ENCODE results near the gene FZD2.
A peak's percentile ranks its signal among the peaks of the same experiment; 100 is the strongest.

Gene FZD2

DNA sequence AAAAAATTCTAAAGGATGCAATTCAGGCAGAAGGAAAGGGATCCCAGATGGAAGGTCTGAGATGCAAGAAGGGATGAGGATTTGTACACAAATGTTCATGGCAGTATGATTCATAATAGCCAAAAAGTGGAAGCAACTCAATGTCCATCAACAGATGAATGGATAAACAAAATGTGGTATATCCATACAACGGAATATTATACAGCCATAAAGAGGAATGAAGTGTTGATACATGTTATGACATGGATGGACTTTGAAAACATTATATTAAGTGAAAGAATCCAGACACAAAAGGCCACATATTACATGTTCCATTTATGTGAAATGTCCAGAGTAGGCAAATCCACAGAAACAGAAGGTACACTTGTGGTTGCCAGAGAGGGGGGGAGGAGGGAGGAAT, 30.2 kb upstream of the FZD2 start:
- Histone ChIP-seq H3K4me1 (no peaks in the 10 kb centered on the region), H3K36me3 (ENCODE audit: control insufficient read depth, insufficient read depth, low read length) (no peaks in the 10 kb centered on the region), H3K27ac (no peak overlapping the region), H3K9me3 (ENCODE audit: control insufficient read depth, low read length) (no peaks in the 10 kb centered on the region), H3K9ac (no peak overlapping the region), H3K4me3 (ENCODE audit: low read depth, low read length) (no peak overlapping the region), H3K4me2 (ENCODE audit: low read length) (no peak overlapping the region), H3K27me3 (ENCODE audit: control insufficient read depth, insufficient read depth, low read length) (no peaks in the 10 kb centered on the region), H2AFZ (no peak overlapping the region), H3K79me2 (no peaks in the 10 kb centered on the region)
- TF ChIP-seq, protein P1, sequence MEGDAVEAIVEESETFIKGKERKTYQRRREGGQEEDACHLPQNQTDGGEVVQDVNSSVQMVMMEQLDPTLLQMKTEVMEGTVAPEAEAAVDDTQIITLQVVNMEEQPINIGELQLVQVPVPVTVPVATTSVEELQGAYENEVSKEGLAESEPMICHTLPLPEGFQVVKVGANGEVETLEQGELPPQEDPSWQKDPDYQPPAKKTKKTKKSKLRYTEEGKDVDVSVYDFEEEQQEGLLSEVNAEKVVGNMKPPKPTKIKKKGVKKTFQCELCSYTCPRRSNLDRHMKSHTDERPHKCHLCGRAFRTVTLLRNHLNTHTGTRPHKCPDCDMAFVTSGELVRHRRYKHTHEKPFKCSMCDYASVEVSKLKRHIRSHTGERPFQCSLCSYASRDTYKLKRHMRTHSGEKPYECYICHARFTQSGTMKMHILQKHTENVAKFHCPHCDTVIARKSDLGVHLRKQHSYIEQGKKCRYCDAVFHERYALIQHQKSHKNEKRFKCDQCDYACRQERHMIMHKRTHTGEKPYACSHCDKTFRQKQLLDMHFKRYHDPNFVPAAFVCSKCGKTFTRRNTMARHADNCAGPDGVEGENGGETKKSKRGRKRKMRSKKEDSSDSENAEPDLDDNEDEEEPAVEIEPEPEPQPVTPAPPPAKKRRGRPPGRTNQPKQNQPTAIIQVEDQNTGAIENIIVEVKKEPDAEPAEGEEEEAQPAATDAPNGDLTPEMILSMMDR (IDR thresholded peaks at IDR 0.05): no peak

DNA sequence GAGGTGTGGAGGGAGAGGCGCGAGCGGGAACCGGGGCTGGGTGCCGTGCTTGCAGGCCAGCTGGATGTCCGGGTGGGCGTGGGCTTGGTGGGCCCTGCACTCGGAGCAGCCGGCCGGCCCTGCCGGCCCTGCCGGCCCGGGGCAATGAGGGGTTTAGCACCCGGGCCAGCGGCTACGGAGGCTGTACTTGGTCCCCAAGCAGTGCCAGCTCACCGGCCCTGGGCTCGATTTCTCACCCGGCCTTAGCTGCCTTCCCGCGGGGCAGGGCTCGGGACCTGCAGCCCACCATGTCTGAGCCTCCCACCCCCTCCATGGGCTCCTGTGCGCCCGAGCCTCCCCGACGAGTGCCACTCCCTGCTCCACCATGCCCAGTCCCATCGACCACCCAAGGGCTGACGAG, 29.3 kb upstream of the FZD2 start:
- Histone ChIP-seq H3K9me3 (ENCODE audit: control insufficient read depth, low read length) (no peaks in the 10 kb centered on the region), H3K4me3 (ENCODE audit: low read depth, low read length) (no peak overlapping the region), H3K79me2 (no peaks in the 10 kb centered on the region), H2AFZ (no peak overlapping the region), H3K27ac (no peak overlapping the region), H3K36me3 (ENCODE audit: control insufficient read depth, insufficient read depth, low read length) (no peaks in the 10 kb centered on the region), H3K4me1 (no peaks in the 10 kb centered on the region), H3K27me3 (ENCODE audit: control insufficient read depth, insufficient read depth, low read length) (no peaks in the 10 kb centered on the region), H3K4me2 (ENCODE audit: low read length) (no peak overlapping the region), H3K9ac (no peak overlapping the region)
- TF ChIP-seq, protein P1 (IDR thresholded peaks at IDR 0.05): no peak

DNA sequence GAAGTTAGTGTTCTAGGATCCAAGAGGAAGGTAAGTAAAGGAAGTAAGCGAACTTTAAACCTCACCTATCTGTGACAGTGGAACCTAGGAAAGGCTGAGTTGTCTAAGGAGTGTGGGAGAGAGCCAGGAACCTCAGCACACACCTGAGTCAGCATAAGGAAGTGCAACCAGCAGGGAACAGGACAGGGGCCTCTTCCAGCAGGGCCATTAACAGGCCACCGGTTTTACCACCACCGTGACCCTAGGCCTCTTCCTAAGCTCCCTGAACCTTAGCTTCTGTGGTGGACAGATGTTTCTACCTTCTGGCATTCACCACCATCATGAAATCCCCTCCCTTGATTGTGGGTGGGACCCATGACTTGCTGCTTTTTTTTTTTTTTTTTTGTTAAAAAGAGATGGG, 27.4 kb upstream of the FZD2 start:
- H3K27me3 ChIP-seq (ENCODE audit: control insufficient read depth, insufficient read depth, low read length): no peaks in the 10 kb centered on the region
- H3K4me1 ChIP-seq: no peaks in the 10 kb centered on the region

DNA sequence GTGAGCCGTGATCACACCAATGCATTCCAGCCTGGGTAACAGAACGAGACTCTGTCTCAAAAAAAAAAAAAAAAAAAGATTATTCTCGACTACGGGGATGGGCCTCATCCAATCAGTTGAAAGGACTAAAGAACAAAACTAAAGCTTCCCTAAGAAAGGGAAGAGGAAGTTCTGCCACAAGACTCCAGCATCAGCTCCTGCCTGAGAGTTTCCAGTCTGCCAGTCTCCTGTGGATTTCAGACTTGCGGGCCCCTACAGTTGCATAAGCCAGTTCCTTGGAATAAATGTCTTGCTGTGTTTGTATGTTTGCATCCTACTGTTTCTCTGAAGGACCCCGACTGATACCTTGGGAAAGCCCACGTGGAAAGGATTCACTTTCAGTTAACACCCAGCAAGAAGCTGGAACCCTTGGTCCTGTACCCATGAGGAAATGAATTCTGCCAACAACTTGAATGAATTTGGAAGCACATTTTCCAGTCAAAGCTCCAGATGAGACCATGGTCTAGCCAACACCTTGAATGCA, 26.3 kb upstream of the FZD2 start:
- H3K4me1 ChIP-seq: no peaks in the 10 kb centered on the region
- H3K36me3 ChIP-seq (ENCODE audit: control insufficient read depth, insufficient read depth, low read length): no peaks in the 10 kb centered on the region
- no peaks in the 10 kb centered on the region for H3K27me3 ChIP-seq (ENCODE audit: control insufficient read depth, insufficient read depth, low read length)
- H3K9ac ChIP-seq: no peak overlapping the region
- H3K4me2 ChIP-seq (ENCODE audit: low read length): no peak overlapping the region
- H3K9me3 ChIP-seq (ENCODE audit: control insufficient read depth, low read length): no peaks in the 10 kb centered on the region
- no peaks in the 10 kb centered on the region for H3K79me2 ChIP-seq
- TF ChIP-seq, protein P1 (IDR thresholded peaks at IDR 0.05): no peak
- H3K27ac ChIP-seq: no peak overlapping the region
- no peak overlapping the region for H3K4me3 ChIP-seq (ENCODE audit: low read depth, low read length)
- H2AFZ ChIP-seq: no peak overlapping the region

More for the DNA sequence above, 27.4 kb upstream of the FZD2 start:
- Histone ChIP-seq H3K4me3 (ENCODE audit: low read depth, low read length) (no peak overlapping the region), H3K27ac (no peak overlapping the region), H3K4me2 (ENCODE audit: low read length) (no peak overlapping the region), H3K79me2 (no peaks in the 10 kb centered on the region), H2AFZ (no peak overlapping the region), H3K9ac (no peak overlapping the region), H3K36me3 (ENCODE audit: control insufficient read depth, insufficient read depth, low read length) (no peaks in the 10 kb centered on the region), H3K9me3 (ENCODE audit: control insufficient read depth, low read length) (no peaks in the 10 kb centered on the region)
- TF ChIP-seq, protein P1 (IDR thresholded peaks at IDR 0.05): no peak

GRCh38 chr17:44533533-44534246, 23.6 kb upstream of the FZD2 start:
- no peak overlapping the region for H3K9ac ChIP-seq
- H3K4me1 ChIP-seq: no peaks in the 10 kb centered on the region
- H3K79me2 ChIP-seq: no peaks in the 10 kb centered on the region
- H3K36me3 ChIP-seq (ENCODE audit: control insufficient read depth, insufficient read depth, low read length): no peaks in the 10 kb centered on the region
- no peak overlapping the region for H3K4me2 ChIP-seq (ENCODE audit: low read length)
- H3K4me3 ChIP-seq (ENCODE audit: low read depth, low read length): no peak overlapping the region
- H2AFZ ChIP-seq: peak overlapping the region; percentile 93
- TF ChIP-seq, protein P1 (IDR thresholded peaks at IDR 0.05): peak; percentile 98
- no peaks in the 10 kb centered on the region for H3K9me3 ChIP-seq (ENCODE audit: control insufficient read depth, low read length)
- H3K27ac ChIP-seq: no peak overlapping the region
- no peaks in the 10 kb centered on the region for H3K27me3 ChIP-seq (ENCODE audit: control insufficient read depth, insufficient read depth, low read length)
